Caco-2 (cell line): ENCODE data around the gene FHIT. TPM values are rescaled to one million over a fixed set of nuclear protein-coding genes. Genes with fewer than 3 reads are reported as not detected.

Experiments used
- BruUV-seq: library from RNA; stranded (reverse); fragments of 400-500 nt; replicated peaks from 2 replicates; lab custom pipeline; 2021; lab: Mats Ljungman, UMichigan
- CTCF ChIA-PET: fragments of 300-600 bp; sonication (Branson Sonifier 250); formaldehyde crosslinking; loops from one replicate; lab custom pipeline; 2022; ENCODE audit warnings: antibody characterized with exemption; lab: Charles Lee
- POLR2A ChIA-PET: fragments of 300-600 bp; sonication (Branson Sonifier 250); formaldehyde crosslinking; loops from one replicate; lab custom pipeline; 2022; ENCODE audit warnings: antibody characterized with exemption; lab: Charles Lee
- DNase-seq, 2 experiments: peaks; one replicate each; pipeline versions ENCODE4 v3.0.0 to v3.0.0-alpha.2; 2020 to 2022
- H3K27me3 ChIP-seq: replicated peaks from 2 replicates; pipeline ENCODE4 v1.6.0; 2011; ENCODE audit warnings: low read length; ENCODE audit not compliant: control insufficient read depth, insufficient read depth
- H3K36me3 ChIP-seq: 2 replicates; pipeline ENCODE4 v1.5.1; 2011; ENCODE audit warnings: low read length; ENCODE audit not compliant: control insufficient read depth, insufficient read depth
- H3K4me1 ChIP-seq: fragments of 250-450 bp; sonication (Bioruptor Pico); 2 replicates; pipeline ENCODE4 v1.5.1; 2020; ENCODE audit warnings: mild to moderate bottlenecking
- H3K4me3 ChIP-seq: 2 replicates; pipeline ENCODE4 v1.5.1; 2011; ENCODE audit warnings: low read depth, mild to moderate bottlenecking, control low read depth, low read length
- H3K9me3 ChIP-seq: fragments of 250-450 bp; sonication (Bioruptor Pico); 2 replicates; pipeline ENCODE4 v1.5.1; 2020; ENCODE audit warnings: mild to moderate bottlenecking, moderate library complexity
- H3K27ac Mint-ChIP-seq: one replicate; pipeline ENCODE4 v1.8.0; 2022; ENCODE audit warnings: mixed read lengths; ENCODE audit not compliant: unreplicated experiment
- H3K27me3 Mint-ChIP-seq: one replicate; pipeline ENCODE4 v1.8.0; 2022; ENCODE audit warnings: mixed read lengths; ENCODE audit not compliant: insufficient read depth, unreplicated experiment
- H3K36me3 Mint-ChIP-seq: one replicate; pipeline ENCODE4 v1.8.0; 2022; ENCODE audit warnings: mild to moderate bottlenecking, mixed read lengths; ENCODE audit not compliant: insufficient read depth, unreplicated experiment
- H3K4me1 Mint-ChIP-seq: one replicate; pipeline ENCODE4 v1.8.0; 2022; ENCODE audit warnings: low read depth, mixed read lengths; ENCODE audit not compliant: unreplicated experiment
- H3K4me3 Mint-ChIP-seq: one replicate; pipeline ENCODE4 v1.8.0; 2022; ENCODE audit warnings: mild to moderate bottlenecking, moderate library complexity, mixed read lengths; ENCODE audit not compliant: unreplicated experiment
- H3K9me3 Mint-ChIP-seq: one replicate; pipeline ENCODE4 v1.8.0; 2022; ENCODE audit warnings: mixed read lengths; ENCODE audit not compliant: unreplicated experiment
- CTCF ChIP-seq, 2 experiments: fragments of 200-600 bp in 1 of 2; IDR thresholded peaks; 1 replicate in 1 of 2; 2 replicates in 1 of 2; pipeline versions ENCODE4 v1.5.1 to v1.8.0; 2011 to 2022; ENCODE audit warnings: antibody characterized with exemption in 1 of 2, control low read depth in 1 of 2, inconsistent platforms in 1 of 2, low read depth in 1 of 2, low read length in 1 of 2, mild to moderate bottlenecking in 1 of 2, moderate library complexity in 1 of 2; ENCODE audit not compliant: insufficient read depth in 1 of 2, severe bottlenecking in 1 of 2, unreplicated experiment in 1 of 2
- intact Hi-C: fragments of 100-400 bp; cut with micrococcal nuclease; formaldehyde crosslinking; loops from one replicate; pipeline ENCODE4 v1.10.0; 2022; ENCODE audit not compliant: unreplicated experiment
- total RNA-seq: library from RNA; stranded (reverse); gene quantifications from 2 replicates; pipeline ENCODE4 v1.2.3, GENCODE V29; 2022

The FHIT gene
- total RNA-seq, 1 experiment from 2014 or later, result 8.3 TPM

GRCh38 chr3:60970850-60971249 is 280.4 kb downstream of the FHIT start:
- H3K4me1 Mint-ChIP-seq, result no peaks in the 10 kb centered on the region
- Histone ChIP-seq H3K36me3 (no peaks in the 10 kb centered on the region), H3K27me3 (no peaks in the 10 kb centered on the region), H3K4me1 (0 out of 2 replicates have a peak, but pooled peaks cover 3% of the 10 kb centered on the region), H3K4me3 (no peak overlapping the region), H3K9me3 (peaks cover 6% of the 10 kb centered on the region; the same call in 1 of the 2 replicates)
- peaks cover 17% of the 10 kb centered on the region for H3K9me3 Mint-ChIP-seq
- intact Hi-C loops, result no loop called here
- CTCF ChIA-PET, result no interaction called here
- POLR2A ChIA-PET, result no interaction called here
- no peak overlapping the region for H3K27ac Mint-ChIP-seq
- no peak for TF ChIP-seq CTCF (IDR thresholded peaks at IDR 0.05; ENCODE audit: insufficient read depth in 1 of 2, low read depth in 1 of 2, low read length in 1 of 2, severe bottlenecking in 1 of 2, unreplicated experiment in 1 of 2)
- no peaks in the 10 kb centered on the region for H3K36me3 Mint-ChIP-seq
- no peak for DNase-seq
- BruUV-seq, result no TSS peak
- no peaks in the 10 kb centered on the region for H3K27me3 Mint-ChIP-seq
- no peak overlapping the region for H3K4me3 Mint-ChIP-seq

GRCh38 chr3:60967141-60967540 is 284.1 kb downstream of the FHIT start:
- Mint-ChIP-seq H3K4me1 (no peaks in the 10 kb centered on the region), H3K27ac (no peak overlapping the region), H3K27me3 (peaks cover 4% of the 10 kb centered on the region), H3K9me3 (peaks cover 27% of the 10 kb centered on the region), H3K4me3 (no peak overlapping the region), H3K36me3 (no peaks in the 10 kb centered on the region)
- BruUV-seq, result no TSS peak
- H3K4me1 ChIP-seq, result 0 out of 2 replicates have a peak, but pooled peaks cover 3% of the 10 kb centered on the region
- intact Hi-C loops, result loop anchor here (1.0 kb wide), 1 partner anchor 229 kb away; no protein-coding TSS in a partner anchor
- peak in 1 of 2 experiments; percentile 28 for DNase-seq
- no peak overlapping the region for H3K4me3 ChIP-seq
- POLR2A ChIA-PET, result no interaction called here
- TF ChIP-seq CTCF (IDR thresholded peaks at IDR 0.05; ENCODE audit: insufficient read depth in 1 of 2, low read depth in 1 of 2, low read length in 1 of 2, severe bottlenecking in 1 of 2, unreplicated experiment in 1 of 2), result no peak
- no peaks in the 10 kb centered on the region for H3K27me3 ChIP-seq
- H3K36me3 ChIP-seq, result no peaks in the 10 kb centered on the region
- CTCF ChIA-PET, result no interaction called here
- no peaks in the 10 kb centered on the region for H3K9me3 ChIP-seq

GRCh38 chr3:60957541-60957940 is 293.7 kb downstream of the FHIT start:
- Mint-ChIP-seq H3K4me3 (no peak overlapping the region), H3K9me3 (peaks cover 11% of the 10 kb centered on the region), H3K27ac (no peak overlapping the region), H3K4me1 (peaks cover 6% of the 10 kb centered on the region), H3K27me3 (no peaks in the 10 kb centered on the region), H3K36me3 (no peaks in the 10 kb centered on the region)
- no peaks in the 10 kb centered on the region for H3K36me3 ChIP-seq
- no peaks in the 10 kb centered on the region for H3K4me1 ChIP-seq
- H3K9me3 ChIP-seq, result no peaks in the 10 kb centered on the region
- no peak overlapping the region for H3K4me3 ChIP-seq
- TF ChIP-seq CTCF (IDR thresholded peaks at IDR 0.05; ENCODE audit: insufficient read depth in 1 of 2, low read depth in 1 of 2, low read length in 1 of 2, severe bottlenecking in 1 of 2, unreplicated experiment in 1 of 2), result no peak
- CTCF ChIA-PET, result no interaction called here
- intact Hi-C loops, result no loop called here
- no peaks in the 10 kb centered on the region for H3K27me3 ChIP-seq
- POLR2A ChIA-PET, result no interaction called here
- DNase-seq, result no peak
- no TSS peak for BruUV-seq
